H1 (cell line): ENCODE data around the gene ALG9. TPM values are rescaled to one million over a fixed set of nuclear protein-coding genes. Genes with fewer than 3 reads are reported as not detected.

Source experiments
- CTCF ChIA-PET: fragments of 300-600 bp; sonication (Branson Sonifier 250); formaldehyde crosslinking; loops from one replicate; lab custom pipeline; 2021; ENCODE audit not compliant: partially characterized antibody; lab: Charles Lee
- POLR2A ChIA-PET: fragments of 300-600 bp; sonication (Branson Sonifier 250); formaldehyde crosslinking; loops from one replicate; lab custom pipeline; 2021; ENCODE audit warnings: inconsistent platforms; ENCODE audit not compliant: partially characterized antibody; lab: Charles Lee
- DNase-seq, 2 experiments: peaks; one replicate each; pipeline versions ENCODE4 v3.0.0 to v3.0.0-alpha.2; 2010 to 2022; ENCODE audit warnings: low spot score in 2 of 2, low read depth in 1 of 2, mixed read lengths in 1 of 2
- FAIRE-seq: peaks from 2 replicates; lab custom pipeline; 2011; peaks lifted over from hg19 to GRCh38; lab: Jason Lieb, UNC
- H2AFZ ChIP-seq: 2 replicates; pipeline ENCODE4 v1.8.1; 2012; ENCODE audit warnings: low read length, inconsistent platforms
- H2AK5ac ChIP-seq: 2 replicates; pipeline ENCODE4 v1.6.1; 2013; ENCODE audit warnings: low read depth, low read length
- H2BK120ac ChIP-seq: replicated peaks from 2 replicates; pipeline ENCODE3; 2013; ENCODE audit warnings: low read depth, low read length, inconsistent platforms
- H2BK12ac ChIP-seq: 2 replicates; pipeline ENCODE4 v1.6.1; 2013; ENCODE audit warnings: low read depth, low read length
- H2BK15ac ChIP-seq: 2 replicates; pipeline ENCODE4 v1.6.1; 2013; ENCODE audit warnings: low read length
- H2BK20ac ChIP-seq: 2 replicates; pipeline ENCODE4 v1.6.1; 2013; ENCODE audit warnings: low read length
- H2BK5ac ChIP-seq: 2 replicates; pipeline ENCODE4 v1.6.1; 2013; ENCODE audit warnings: low read depth, low read length
- H3K14ac ChIP-seq: 2 replicates; pipeline ENCODE4 v1.6.1; 2013; ENCODE audit warnings: inconsistent platforms; ENCODE audit not compliant: insufficient read length
- H3K18ac ChIP-seq: 2 replicates; pipeline ENCODE4 v1.6.1; 2013; ENCODE audit warnings: low read length; ENCODE audit errors: extremely low read depth
- H3K23ac ChIP-seq: 2 replicates; pipeline ENCODE4 v1.6.1; 2013; ENCODE audit warnings: inconsistent platforms; ENCODE audit not compliant: insufficient read length
- H3K23me2 ChIP-seq: 2 replicates; pipeline ENCODE4 v1.6.1; 2013; ENCODE audit warnings: low read depth, low read length
- H3K27ac ChIP-seq: 2 replicates; pipeline ENCODE4 v1.6.1; 2011; ENCODE audit warnings: low read depth, low read length, inconsistent platforms
- H3K27me3 ChIP-seq, 4 experiments: replicated peaks in 1 of 4; 1 replicate in 1 of 4; 2 replicates in 3 of 4; pipeline versions ENCODE4 v1.6.1 to v1.8.1; 2011 to 2013; ENCODE audit warnings: low read length in 3 of 4, mild to moderate bottlenecking in 3 of 4, inconsistent platforms in 2 of 4, mixed read lengths in 2 of 4, moderate library complexity in 1 of 4; ENCODE audit not compliant: control insufficient read depth in 3 of 4, insufficient read depth in 3 of 4; ENCODE audit errors: extremely low read depth in 1 of 4
- H3K36me3 ChIP-seq, 4 experiments: 2 replicates each; pipeline versions ENCODE4 v1.6.1 to v1.8.1; 2011 to 2013; ENCODE audit warnings: mild to moderate bottlenecking in 4 of 4, low read length in 3 of 4, moderate library complexity in 2 of 4, control low read depth in 1 of 4, inconsistent platforms in 1 of 4; ENCODE audit not compliant: insufficient read depth in 4 of 4, control insufficient read depth in 2 of 4
- H3K4ac ChIP-seq: replicated peaks from 2 replicates; pipeline ENCODE3; 2013; ENCODE audit warnings: low read length, low read depth, mixed read lengths, inconsistent platforms; ENCODE audit not compliant: insufficient read length
- H3K4me1 ChIP-seq, 4 experiments: replicated peaks in 1 of 4; 1 replicate in 1 of 4; 2 replicates in 3 of 4; pipeline versions ENCODE4 v1.6.1 to v1.8.1; 2011 to 2013; ENCODE audit warnings: low read length in 3 of 4, inconsistent platforms in 2 of 4, mixed read lengths in 1 of 4; ENCODE audit not compliant: insufficient read depth in 4 of 4, control insufficient read depth in 3 of 4
- H3K4me2 ChIP-seq, 2 experiments: 2 replicates each; pipeline versions ENCODE4 v1.6.1 to v1.8.1; 2011 to 2013; ENCODE audit warnings: low read depth in 2 of 2, low read length in 2 of 2, control low read depth in 1 of 2, inconsistent platforms in 1 of 2, mild to moderate bottlenecking in 1 of 2; ENCODE audit not compliant: insufficient read depth in 1 of 2
- H3K4me3 ChIP-seq, 4 experiments: fragments of 200-600, 300-600 bp in 1 of 4; sonication (generic), shearing (Covaris generic), sonication (Bioruptor Twin) in 1 of 4; 2 replicates each; pipeline versions ENCODE4 v1.5.1 to v1.8.1; 2011 to 2016; ENCODE audit warnings: low read length in 4 of 4, low read depth in 3 of 4, control low read depth in 2 of 4, inconsistent platforms in 2 of 4, mild to moderate bottlenecking in 2 of 4, mixed read lengths in 1 of 4, moderate library complexity in 1 of 4; ENCODE audit not compliant: insufficient read depth in 2 of 4; ENCODE audit errors: extremely low read depth in 1 of 4
- H3K56ac ChIP-seq: replicated peaks from 2 replicates; pipeline ENCODE3; 2013; ENCODE audit warnings: low read depth, mild to moderate bottlenecking, mixed read lengths, low read length, inconsistent platforms; ENCODE audit not compliant: insufficient read length
- H3K79me1 ChIP-seq: 2 replicates; pipeline ENCODE4 v1.6.1; 2013; ENCODE audit warnings: low read depth, low read length, control low read depth
- H3K79me2 ChIP-seq, 2 experiments: 2 replicates each; pipeline versions ENCODE4 v1.6.1 to v1.8.1; 2012 to 2013; ENCODE audit warnings: low read length in 2 of 2, mild to moderate bottlenecking in 2 of 2, inconsistent platforms in 1 of 2; ENCODE audit not compliant: insufficient read depth in 2 of 2, control insufficient read depth in 1 of 2
- H3K9ac ChIP-seq, 4 experiments: replicated peaks in 1 of 4; 1 replicate in 1 of 4; 2 replicates in 3 of 4; pipeline versions ENCODE4 v1.6.1 to v1.8.1; 2011 to 2013; ENCODE audit warnings: low read depth in 3 of 4, low read length in 3 of 4, control low read depth in 2 of 4, mild to moderate bottlenecking in 2 of 4, moderate library complexity in 2 of 4, inconsistent platforms in 1 of 4; ENCODE audit errors: extremely low read depth in 1 of 4
- H3K9me3 ChIP-seq, 2 experiments: 2 replicates each; pipeline versions ENCODE4 v1.6.1 to v1.8.1; 2012 to 2013; ENCODE audit warnings: mild to moderate bottlenecking in 2 of 2, moderate library complexity in 2 of 2, control low read depth in 1 of 2, inconsistent platforms in 1 of 2, low read depth in 1 of 2, low read length in 1 of 2, mixed read lengths in 1 of 2; ENCODE audit not compliant: insufficient read depth in 2 of 2
- H4K20me1 ChIP-seq, 2 experiments: replicated peaks in 1 of 2; 2 replicates each; pipeline versions ENCODE3 to v1.8.1; 2011 to 2013; ENCODE audit warnings: inconsistent platforms in 2 of 2, low read length in 2 of 2, mild to moderate bottlenecking in 1 of 2; ENCODE audit not compliant: insufficient read depth in 2 of 2, control insufficient read depth in 1 of 2
- H4K5ac ChIP-seq: 2 replicates; pipeline ENCODE4 v1.6.1; 2013; ENCODE audit warnings: low read length, low read depth, mixed read lengths, inconsistent platforms; ENCODE audit not compliant: insufficient read length
- H4K8ac ChIP-seq: 2 replicates; pipeline ENCODE4 v1.8.0; 2013; ENCODE audit warnings: mild to moderate bottlenecking, moderate library complexity, low read length, inconsistent platforms; ENCODE audit not compliant: insufficient read depth; ENCODE audit errors: extremely low read depth
- H4K91ac ChIP-seq: replicated peaks from 2 replicates; pipeline ENCODE3; 2013; ENCODE audit warnings: low read length, mixed read lengths, inconsistent platforms; ENCODE audit not compliant: insufficient read length
- BCL11A ChIP-seq, 2 experiments: IDR thresholded peaks; one replicate each; pipeline ENCODE4 v1.6.1; 2011; ENCODE audit warnings: low read depth in 2 of 2, low read length in 2 of 2, mild to moderate bottlenecking in 2 of 2
- CBX8 ChIP-seq: fragments of 300-800, 300-1000 bp; sonication (generic); IDR thresholded peaks from 2 replicates; pipeline ENCODE4 v1.7.1; 2016; ENCODE audit warnings: low read depth, low read length, borderline replicate concordance
- EP300 ChIP-seq, 2 experiments: IDR thresholded peaks; 1 replicate in 1 of 2; 2 replicates in 1 of 2; pipeline ENCODE4 v1.6.1; 2011 to 2012; ENCODE audit warnings: low read depth in 2 of 2, low read length in 2 of 2, mild to moderate bottlenecking in 2 of 2, borderline replicate concordance in 1 of 2, inconsistent platforms in 1 of 2, moderate library complexity in 1 of 2
- GABPA ChIP-seq: IDR thresholded peaks from 2 replicates; pipeline ENCODE4 v1.6.1; 2011; ENCODE audit warnings: mild to moderate bottlenecking, low read length, moderate library complexity, borderline replicate concordance; ENCODE audit not compliant: insufficient read depth
- JUN ChIP-seq: IDR thresholded peaks from 2 replicates; pipeline ENCODE4 v1.6.1; 2011; ENCODE audit warnings: low read depth, mild to moderate bottlenecking, improper control_type of control experiment, low read length
- JUND ChIP-seq: IDR thresholded peaks from 2 replicates; pipeline ENCODE4 v1.6.1; 2011; ENCODE audit warnings: mild to moderate bottlenecking, improper control_type of control experiment, low read length
- MAX ChIP-seq: IDR thresholded peaks from 2 replicates; pipeline ENCODE4 v1.6.1; 2012; ENCODE audit warnings: inconsistent platforms
- POLR2A ChIP-seq, 2 experiments: IDR thresholded peaks; 1 replicate in 1 of 2; 2 replicates in 1 of 2; pipeline ENCODE4 v1.6.1; 2011; ENCODE audit warnings: low read depth in 2 of 2, low read length in 2 of 2, mild to moderate bottlenecking in 2 of 2; ENCODE audit errors: control extremely low read depth in 1 of 2
- RNF2 ChIP-seq: fragments of 200-900, 300-1000 bp; sonication (generic); IDR thresholded peaks from 2 replicates; pipeline ENCODE4 v1.7.1; 2016; ENCODE audit warnings: borderline replicate concordance, low read depth, mild to moderate bottlenecking, antibody characterized with exemption, low read length; ENCODE audit not compliant: poor library complexity, severe bottlenecking; ENCODE audit errors: missing control alignments
- RXRA ChIP-seq: IDR thresholded peaks from 2 replicates; pipeline ENCODE4 v1.6.1; 2011; ENCODE audit warnings: low read depth, mild to moderate bottlenecking, low read length, moderate library complexity; ENCODE audit not compliant: insufficient read depth
- SAP30 ChIP-seq: fragments of 300-600 bp; sonication (generic); IDR thresholded peaks from 2 replicates; pipeline ENCODE4 v1.7.1; 2012; ENCODE audit warnings: low read length, moderate library complexity, mild to moderate bottlenecking, inconsistent platforms; ENCODE audit not compliant: insufficient read depth, insufficient replicate concordance
- WGBS, 2 experiments: shearing (Covaris generic) in 1 of 2; methylation state at CpG; one replicate each; pipeline versions ENCODE4 v1.1.6 to v1.1.7; 2013 to 2015; ENCODE audit warnings: low lambda C conversion rate in 2 of 2, mixed read lengths in 2 of 2, inconsistent platforms in 1 of 2, low coverage in 1 of 2, missing lambda C conversion rate in 1 of 2; ENCODE audit not compliant: insufficient replicate concordance in 2 of 2, insufficient coverage in 1 of 2, insufficient read length in 1 of 2; ENCODE audit errors: extremely low coverage in 1 of 2, missing lambda C conversion rate in 1 of 2; 5-methylcytosine and 5-hydroxymethylcytosine counted together
- polyA plus RNA-seq, 7 experiments: library from polyadenylated mRNA; depleted of rRNA in 3 of 7; stranded (reverse) in 5 of 7; unstranded in 2 of 7; fragments of >200 nt in 5 of 7; fragments of 200-250 nt in 2 of 7; gene quantifications; 1 replicate in 5 of 7; 2 replicates in 1 of 7; 4 replicates in 1 of 7; pipeline versions ENCODE4 v1.2.1 to v1.2.3, GENCODE V29; 2011 to 2013; ENCODE audit warnings: missing spikeins in 2 of 7, mixed read lengths in 2 of 7
- total RNA-seq: library from RNA; stranded (reverse); fragmentation: NEBNext Ultra II Directional; extraction: Animal tissue kit (Norgen Biotek cat#: 25700); gene quantifications from 2 replicates; pipeline ENCODE4 v1.2.1, GENCODE V29; 2021

Gene ALG9
- total and polyA plus RNA-seq, 2 of the 8 experiments (the other 6 are each of a cell fraction or from before 2014, with no cell fraction given) = 23.5 to 24.5 TPM

- H2BK5ac ChIP-seq = no peak overlapping the region
- ChIA-PET POLR2A (interaction anchor here (0.8 kb wide), 1 partner anchor 73 kb away, joined by 3 read pairs; no protein-coding TSS in a partner anchor), CTCF (interaction anchor here (0.6 to 2.2 kb wide), 6 partner anchors 10 to 196 kb away, joined by 3 to 10 read pairs (median 4); no protein-coding TSS in a partner anchor)
- no peak overlapping the region for H3K27ac ChIP-seq
- no peaks in the 10 kb centered on the region for H3K79me2 ChIP-seq
- H4K91ac ChIP-seq = no peak overlapping the region
- H3K4me3 ChIP-seq = no peak overlapping the region
- H2AK5ac ChIP-seq = no peak overlapping the region
- H4K8ac ChIP-seq = no peak overlapping the region
- H2BK12ac ChIP-seq = no peak overlapping the region
- no peaks in the 10 kb centered on the region for H3K79me1 ChIP-seq
- 95% methylated on average over 5 of the region's 5 CpGs; no CpG with 5 or more reads in 1 of the 2 experiments for WGBS, 2 experiments
- no peak overlapping the region for H3K4me2 ChIP-seq
- H3K9me3 ChIP-seq = no peaks in the 10 kb centered on the region
- no peak overlapping the region for H2BK15ac ChIP-seq
- no peak for FAIRE-seq
- H2BK120ac ChIP-seq = no peak overlapping the region
- H3K9ac ChIP-seq = no peak overlapping the region
- no peak for DNase-seq
- no peaks in the 10 kb centered on the region for H4K20me1 ChIP-seq
- no peaks in the 10 kb centered on the region for H3K23me2 ChIP-seq
- no peak overlapping the region for H3K18ac ChIP-seq
- H3K4me1 ChIP-seq = no peaks in the 10 kb centered on the region
- no peak overlapping the region for H4K5ac ChIP-seq
- H3K36me3 ChIP-seq = peaks cover 0 to 6% (median 3%) of the 10 kb centered on the region in 4 experiments; a peak in 3 of 8 replicates
- H3K14ac ChIP-seq = no peak overlapping the region
- no peak overlapping the region for H3K56ac ChIP-seq
- H2AFZ ChIP-seq = no peak overlapping the region
- H3K4ac ChIP-seq = no peak overlapping the region
- no peak overlapping the region for H2BK20ac ChIP-seq
- H3K23ac ChIP-seq = no peak overlapping the region
- H3K27me3 ChIP-seq = no peaks in the 10 kb centered on the region
- TF ChIP-seq EP300 (IDR thresholded peaks at IDR 0.05; ENCODE audit: borderline replicate concordance in 1 of 2, low read depth in 2 of 2, low read length in 2 of 2) = no peak
- TF ChIP-seq MAX = no peak
- TF ChIP-seq JUND = no peak
- TF ChIP-seq RXRA = no peak
- no peak for TF ChIP-seq GABPA
- no peak for TF ChIP-seq JUN
- no peak for TF ChIP-seq BCL11A (IDR thresholded peaks at IDR 0.05; ENCODE audit: low read depth in 2 of 2, low read length in 2 of 2)
- TF ChIP-seq POLR2A (IDR thresholded peaks at IDR 0.05; ENCODE audit: control extremely low read depth in 1 of 2, low read depth in 2 of 2, low read length in 2 of 2) = no peak
- TF ChIP-seq CBX8 = no peak
- TF ChIP-seq RNF2 = no peak
- no peak for TF ChIP-seq SAP30
These were observed 89.2 kb downstream of the ALG9 start for GRCh38 chr11:111782109-111782741.
